Measurements from ENCODE around the gene ZFAND3. TPM values are rescaled to one million over a fixed set of nuclear protein-coding genes. Genes with fewer than 3 reads are reported as not detected.
A peak's percentile ranks its signal among the peaks of the same experiment; 100 is the strongest.

Gene ZFAND3
- total RNA-seq, 2 experiments from 2014 or later: 34.4 to 37.0 TPM

DNA sequence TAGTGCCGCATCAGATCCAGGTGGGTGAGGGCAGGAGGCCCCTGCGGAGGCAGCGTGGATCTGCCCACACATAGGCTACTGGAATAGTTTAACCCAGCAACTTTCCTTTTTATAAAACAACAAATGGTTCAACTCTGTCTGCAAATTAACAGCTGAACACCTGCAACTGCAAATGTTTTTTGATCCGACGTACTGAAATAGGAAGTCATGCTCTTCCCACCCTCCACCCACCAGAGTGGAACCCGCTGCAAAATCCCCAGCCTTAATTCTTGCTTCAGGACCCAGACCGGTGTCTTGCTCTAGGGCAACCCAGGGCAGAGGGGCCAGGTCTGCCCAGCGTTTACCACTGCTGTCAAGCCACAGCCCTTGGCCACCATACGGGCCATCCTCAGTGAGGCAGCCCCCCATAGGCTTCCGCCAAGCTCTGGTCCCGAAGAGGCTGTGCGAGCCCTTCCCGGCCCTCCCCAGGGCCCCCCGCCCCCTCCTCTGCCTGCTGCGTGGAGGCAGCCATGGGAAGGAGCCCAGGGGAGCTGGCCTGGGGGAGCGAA, 334.3 kb downstream of the ZFAND3 start:
- Histone ChIP-seq H3K4me1 (ENCODE audit: insufficient read depth, low read length) (no peaks in the 10 kb centered on the region), H3K36me3 (ENCODE audit: insufficient read depth, low read length) (peaks cover 18% of the 10 kb centered on the region), H3K27ac (ENCODE audit: low read depth in 1 of 2, low read length in 2 of 2) (no peak overlapping the region), H3K4me3 (ENCODE audit: low read length) (no peak overlapping the region), H3K9me3 (ENCODE audit: control insufficient read depth in 1 of 2, insufficient read depth in 1 of 2, low read length in 2 of 2) (peaks cover 0 to 5% of the 10 kb centered on the region in 2 experiments), H3K27me3 (ENCODE audit: control insufficient read depth in 1 of 2, insufficient read depth in 2 of 2, low read length in 2 of 2) (no peaks in the 10 kb centered on the region)
- Mint-ChIP-seq H3K36me3 (ENCODE audit: low read depth) (peaks cover 33% of the 10 kb centered on the region), H3K27me3 (no peaks in the 10 kb centered on the region), H3K9me3 (no peaks in the 10 kb centered on the region), H3K4me1 (ENCODE audit: low read depth) (no peaks in the 10 kb centered on the region), H3K4me3 (no peak overlapping the region), H3K27ac (no peak overlapping the region)
- no peak for TF ChIP-seq CTCF (IDR thresholded peaks at IDR 0.05)
- POLR2A ChIA-PET: no interaction called here
- ATAC-seq (ENCODE audit: poor library complexity) (no peak), DNase-seq (no peak)
- intact Hi-C loops (cut with DNase I, micrococcal nuclease): no loop called here
- CTCF ChIA-PET: no interaction called here

DNA sequence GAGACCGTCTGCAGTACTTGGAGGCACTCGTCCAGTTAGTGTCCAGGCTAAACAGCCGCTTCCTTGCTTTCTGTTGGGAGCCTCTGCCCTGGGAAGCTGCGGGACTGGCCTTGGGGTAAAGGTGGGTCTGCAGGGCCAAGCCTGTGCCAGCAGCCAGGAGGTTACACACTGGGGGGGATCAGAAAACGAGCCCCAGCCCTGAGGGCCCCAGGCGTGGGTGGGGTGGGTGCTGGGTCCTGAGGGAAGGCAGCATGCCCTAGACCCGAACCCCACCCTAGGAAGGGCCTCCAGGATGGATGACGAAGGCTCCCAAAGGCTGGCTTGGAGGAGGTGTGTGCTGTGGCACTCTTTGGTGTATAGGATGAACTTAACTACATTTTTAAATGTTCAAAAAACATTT, 335.2 kb downstream of the ZFAND3 start:
- peaks cover 0 to 10% of the 10 kb centered on the region in 2 experiments for H3K9me3 ChIP-seq (ENCODE audit: control insufficient read depth in 1 of 2, insufficient read depth in 1 of 2, low read length in 2 of 2)

DNA sequence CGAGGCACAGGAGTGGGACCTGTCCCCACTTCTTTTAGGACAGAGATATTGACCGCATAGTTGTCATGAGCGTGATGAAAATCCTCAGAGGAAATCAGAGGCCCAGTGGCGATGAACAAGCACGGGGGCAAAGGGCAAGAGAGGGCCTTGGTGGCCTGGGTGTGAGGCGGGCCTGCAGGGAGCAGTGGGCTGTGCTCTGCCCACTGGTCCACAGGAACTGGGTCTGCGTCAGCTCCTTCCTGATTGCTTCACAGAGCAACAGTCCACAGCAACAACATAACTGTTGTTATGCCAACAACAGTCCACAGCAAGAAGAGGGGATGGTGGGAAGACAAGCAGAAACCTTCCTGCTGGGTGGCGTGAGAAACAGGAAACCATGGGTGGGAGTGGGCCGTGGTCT, 335.6 kb downstream of the ZFAND3 start:
- H3K27me3 ChIP-seq (ENCODE audit: control insufficient read depth in 1 of 2, insufficient read depth in 2 of 2, low read length in 2 of 2): no peaks in the 10 kb centered on the region
- no peaks in the 10 kb centered on the region for H3K9me3 Mint-ChIP-seq
- no peak overlapping the region for H3K4me3 Mint-ChIP-seq
- no peak overlapping the region for H3K4me3 ChIP-seq (ENCODE audit: low read length)
- H3K4me1 ChIP-seq (ENCODE audit: insufficient read depth, low read length): no peaks in the 10 kb centered on the region
- H3K9me3 ChIP-seq (ENCODE audit: control insufficient read depth in 1 of 2, insufficient read depth in 1 of 2, low read length in 2 of 2): peaks cover 0 to 10% of the 10 kb centered on the region in 2 experiments
- H3K27ac Mint-ChIP-seq: peak overlapping the region; percentile 45
- ATAC-seq (ENCODE audit: poor library complexity) (no peak), DNase-seq (peak in 2 of 14 experiments; percentile 23 to 46)
- ChIA-PET CTCF (no interaction called here), POLR2A (no interaction called here)
- peaks cover 18% of the 10 kb centered on the region for H3K36me3 ChIP-seq (ENCODE audit: insufficient read depth, low read length)
- no peak for TF ChIP-seq CTCF (IDR thresholded peaks at IDR 0.05)
- intact Hi-C loops (cut with DNase I, micrococcal nuclease): no loop called here
- H3K27ac ChIP-seq (ENCODE audit: low read depth in 1 of 2, low read length in 2 of 2): no peak overlapping the region
- H3K27me3 Mint-ChIP-seq: no peaks in the 10 kb centered on the region
- H3K4me1 Mint-ChIP-seq (ENCODE audit: low read depth): no peaks in the 10 kb centered on the region
- peaks cover 31% of the 10 kb centered on the region for H3K36me3 Mint-ChIP-seq (ENCODE audit: low read depth)

More for the DNA sequence above, 335.2 kb downstream of the ZFAND3 start:
- no peak for TF ChIP-seq CTCF (IDR thresholded peaks at IDR 0.05)
- no peaks in the 10 kb centered on the region for H3K27me3 ChIP-seq (ENCODE audit: control insufficient read depth in 1 of 2, insufficient read depth in 2 of 2, low read length in 2 of 2)
- H3K4me1 ChIP-seq (ENCODE audit: insufficient read depth, low read length): no peaks in the 10 kb centered on the region
- no peak for ATAC-seq (ENCODE audit: poor library complexity)
- intact Hi-C loops (cut with DNase I, micrococcal nuclease): no loop called here
- H3K4me1 Mint-ChIP-seq (ENCODE audit: low read depth): no peaks in the 10 kb centered on the region
- ChIA-PET CTCF (no interaction called here), POLR2A (no interaction called here)
- H3K27me3 Mint-ChIP-seq: no peaks in the 10 kb centered on the region
- no peak overlapping the region for H3K4me3 ChIP-seq (ENCODE audit: low read length)
- H3K27ac Mint-ChIP-seq: peak overlapping the region; percentile 45
- H3K4me3 Mint-ChIP-seq: no peak overlapping the region
- H3K36me3 Mint-ChIP-seq (ENCODE audit: low read depth): peaks cover 35% of the 10 kb centered on the region
- peaks cover 18% of the 10 kb centered on the region for H3K36me3 ChIP-seq (ENCODE audit: insufficient read depth, low read length)
- no peak overlapping the region for H3K27ac ChIP-seq (ENCODE audit: low read depth in 1 of 2, low read length in 2 of 2)
- no peak for DNase-seq
- H3K9me3 Mint-ChIP-seq: no peaks in the 10 kb centered on the region
